ENCODE data around the gene SLC15A5.

Gene SLC15A5

GRCh38 chr12:16159571-16159970, 117.9 kb downstream of the SLC15A5 start:
- no peak for DNase-seq (ENCODE audit: low read depth, low spot score)
- WGBS (ENCODE audit: insufficient coverage, insufficient read length), result no CpG with 5 or more reads among the region's 1 CpG
- no peaks in the 10 kb centered on the region for H3K27me3 ChIP-seq (ENCODE audit: control insufficient read depth, insufficient read depth, low read length)
- no peaks in the 10 kb centered on the region for H3K9me3 ChIP-seq (ENCODE audit: control insufficient read depth, insufficient read depth, low read length)
- no peak overlapping the region for H3K4me3 ChIP-seq (ENCODE audit: low read length)
- H3K4me1 ChIP-seq (ENCODE audit: control insufficient read depth, insufficient read depth, low read length), result no peaks in the 10 kb centered on the region
- no peak overlapping the region for H3K27ac ChIP-seq (ENCODE audit: low read length)
- H3K36me3 ChIP-seq (ENCODE audit: control insufficient read depth, insufficient read depth, low read length), result no peaks in the 10 kb centered on the region

GRCh38 chr12:16158050-16158449, 119.4 kb downstream of the SLC15A5 start:
- Histone ChIP-seq H3K36me3 (ENCODE audit: control insufficient read depth, insufficient read depth, low read length) (no peaks in the 10 kb centered on the region), H3K9me3 (ENCODE audit: control insufficient read depth, insufficient read depth, low read length) (no peaks in the 10 kb centered on the region), H3K4me3 (ENCODE audit: low read length) (no peak overlapping the region), H3K4me1 (ENCODE audit: control insufficient read depth, insufficient read depth, low read length) (no peaks in the 10 kb centered on the region), H3K27me3 (ENCODE audit: control insufficient read depth, insufficient read depth, low read length) (no peaks in the 10 kb centered on the region), H3K27ac (ENCODE audit: low read length) (no peak overlapping the region)
- no peak for DNase-seq (ENCODE audit: low read depth, low spot score)
- WGBS (ENCODE audit: insufficient coverage, insufficient read length), result no CpG with 5 or more reads among the region's 1 CpG

GRCh38 chr12:16155938-16156337, 121.5 kb downstream of the SLC15A5 start:
- DNase-seq (ENCODE audit: low read depth, low spot score), result no peak

GRCh38 chr12:16154990-16155389, 122.5 kb downstream of the SLC15A5 start:
- DNase-seq (ENCODE audit: low read depth, low spot score), result no peak
- Histone ChIP-seq H3K9me3 (ENCODE audit: control insufficient read depth, insufficient read depth, low read length) (no peaks in the 10 kb centered on the region), H3K4me3 (ENCODE audit: low read length) (no peak overlapping the region), H3K27me3 (ENCODE audit: control insufficient read depth, insufficient read depth, low read length) (no peaks in the 10 kb centered on the region), H3K4me1 (ENCODE audit: control insufficient read depth, insufficient read depth, low read length) (no peaks in the 10 kb centered on the region), H3K27ac (ENCODE audit: low read length) (no peak overlapping the region), H3K36me3 (ENCODE audit: control insufficient read depth, insufficient read depth, low read length) (no peaks in the 10 kb centered on the region)

More at GRCh38 chr12:16155938-16156337, 121.5 kb downstream of the SLC15A5 start:
- Histone ChIP-seq H3K27me3 (ENCODE audit: control insufficient read depth, insufficient read depth, low read length) (no peaks in the 10 kb centered on the region), H3K4me3 (ENCODE audit: low read length) (no peak overlapping the region), H3K9me3 (ENCODE audit: control insufficient read depth, insufficient read depth, low read length) (no peaks in the 10 kb centered on the region), H3K36me3 (ENCODE audit: control insufficient read depth, insufficient read depth, low read length) (no peaks in the 10 kb centered on the region), H3K4me1 (ENCODE audit: control insufficient read depth, insufficient read depth, low read length) (no peaks in the 10 kb centered on the region), H3K27ac (ENCODE audit: low read length) (no peak overlapping the region)
- WGBS (ENCODE audit: insufficient coverage, insufficient read length), result no CpG with 5 or more reads among the region's 1 CpG

- Histone ChIP-seq H3K27me3 (ENCODE audit: control insufficient read depth, insufficient read depth, low read length) (no peaks in the 10 kb centered on the region), H3K36me3 (ENCODE audit: control insufficient read depth, insufficient read depth, low read length) (no peaks in the 10 kb centered on the region), H3K4me1 (ENCODE audit: control insufficient read depth, insufficient read depth, low read length) (no peaks in the 10 kb centered on the region), H3K27ac (ENCODE audit: low read length) (no peak overlapping the region), H3K4me3 (ENCODE audit: low read length) (no peak overlapping the region), H3K9me3 (ENCODE audit: control insufficient read depth, insufficient read depth, low read length) (no peaks in the 10 kb centered on the region)
- WGBS (ENCODE audit: insufficient coverage, insufficient read length), result no CpG with 5 or more reads among the region's 6 CpGs
- DNase-seq (ENCODE audit: low read depth, low spot score), result no peak
These were observed 124.4 kb downstream of the SLC15A5 start for GRCh38 chr12:16152885-16153673.

- Histone ChIP-seq H3K36me3 (ENCODE audit: control insufficient read depth, insufficient read depth, low read length) (no peaks in the 10 kb centered on the region), H3K9me3 (ENCODE audit: control insufficient read depth, insufficient read depth, low read length) (no peaks in the 10 kb centered on the region), H3K27me3 (ENCODE audit: control insufficient read depth, insufficient read depth, low read length) (no peaks in the 10 kb centered on the region), H3K4me3 (ENCODE audit: low read length) (no peak overlapping the region), H3K4me1 (ENCODE audit: control insufficient read depth, insufficient read depth, low read length) (no peaks in the 10 kb centered on the region), H3K27ac (ENCODE audit: low read length) (no peak overlapping the region)
- no CpG with 5 or more reads among the region's 2 CpGs for WGBS (ENCODE audit: insufficient coverage, insufficient read length)
- DNase-seq (ENCODE audit: low read depth, low spot score), result no peak
These were observed 127.2 kb downstream of the SLC15A5 start for GRCh38 chr12:16150276-16150675.

GRCh38 chr12:16148938-16149337, 128.5 kb downstream of the SLC15A5 start:
- H3K27me3 ChIP-seq (ENCODE audit: control insufficient read depth, insufficient read depth, low read length), result no peaks in the 10 kb centered on the region
- no peak overlapping the region for H3K4me3 ChIP-seq (ENCODE audit: low read length)
- no peaks in the 10 kb centered on the region for H3K36me3 ChIP-seq (ENCODE audit: control insufficient read depth, insufficient read depth, low read length)
- no CpG with 5 or more reads among the region's 3 CpGs for WGBS (ENCODE audit: insufficient coverage, insufficient read length)
- no peak overlapping the region for H3K27ac ChIP-seq (ENCODE audit: low read length)
- no peak for DNase-seq (ENCODE audit: low read depth, low spot score)
- H3K4me1 ChIP-seq (ENCODE audit: control insufficient read depth, insufficient read depth, low read length), result no peaks in the 10 kb centered on the region
- no peaks in the 10 kb centered on the region for H3K9me3 ChIP-seq (ENCODE audit: control insufficient read depth, insufficient read depth, low read length)

All from iPS DF 6.9 (cell line).